Left cardiac atrium (tissue), 4 donors: Measurements from ENCODE around the gene KLHL26. TPM values are rescaled to one million over a fixed set of nuclear protein-coding genes. Genes with fewer than 3 reads are reported as not detected.
"Not testable (repeated sequence)": the region's sequence is repeated elsewhere in the genome, so short reads cannot be mapped to it uniquely, and the experiment has no call there.

Experiments used
- ATAC-seq, 2 donors: fragments of 200-7000 bp; cut with Tn5 transposase; one replicate each; pipeline ENCODE4 v1.9.1; 2020; ENCODE audit warnings: mild to moderate bottlenecking in 2 of 2, moderate library complexity in 2 of 2
- DNase-seq: peaks from one replicate; pipeline ENCODE4 v3.0.0-alpha.2; 2020
- intact Hi-C, 2 donors: fragments of 100-400 bp; cut with DNase I; formaldehyde crosslinking; loops; one replicate each; pipeline versions ENCODE4 v1.14.1 to v1.15.1; 2022 to 2023
- total RNA-seq, 2 donors: library from RNA; stranded (reverse); fragmentation: NEBNext Ultra II Directional; extraction: Animal tissue kit (Norgen Biotek cat#: 25700); gene quantifications; one replicate each; pipeline ENCODE4 v1.2.1, GENCODE V29; 2021
- donor health status: DM: no; HTN: yes; CAD: no.
- donor health status: DM: no; HTN: yes; CAD: no; lungs with severe emphysema.
- donor health status: DM: yes; HTN: yes; CAD: no.
- donor health status: Dilated cardiomyopathy.

KLHL26 gene
- total RNA-seq, 2 donors from 2014 or later: 7.8 to 10.2 TPM

- intact Hi-C loops: loop anchor here in 1 of 2 donors (5.0 kb wide), 1 partner anchor 249 kb away; no protein-coding TSS in a partner anchor
- DNase-seq (no peak), ATAC-seq (no peak)
These were observed 38.8 kb upstream of the KLHL26 start for GRCh38 chr19:18597809-18598660.

GRCh38 chr19:18599485-18599884 lies 37.3 kb upstream of the KLHL26 start:
- ATAC-seq: no peak
- DNase-seq: no peak
- intact Hi-C loops: loop anchor here in 1 of 2 donors (5.0 kb wide), 1 partner anchor 248 kb away; no protein-coding TSS in a partner anchor

- ATAC-seq, DNase-seq, intact Hi-C loops: not testable (repeated sequence)
These were observed 36.0 kb upstream of the KLHL26 start for GRCh38 chr19:18600692-18601397.

GRCh38 chr19:18601875-18602274 lies 35.0 kb upstream of the KLHL26 start:
- intact Hi-C loops: no loop called here
- DNase-seq (no peak), ATAC-seq (no peak)

GRCh38 chr19:18603255-18603957 lies 33.4 kb upstream of the KLHL26 start:
- ATAC-seq: peak; percentile 14 to 59
- intact Hi-C loops: no loop called here

GRCh38 chr19:18603958-18604819 lies 32.6 kb upstream of the KLHL26 start:
- ATAC-seq (peak; percentile 14 to 17), DNase-seq (no peak)
- intact Hi-C loops: no loop called here

More at GRCh38 chr19:18603255-18603957, 33.4 kb upstream of the KLHL26 start:
- no peak for DNase-seq

- intact Hi-C loops: no loop called here
These were observed 32.0 kb upstream of the KLHL26 start for GRCh38 chr19:18604820-18605159.

GRCh38 chr19:18605196-18605545 lies 31.7 kb upstream of the KLHL26 start:
- ATAC-seq (no peak), DNase-seq (no peak)
- intact Hi-C loops: no loop called here

More at GRCh38 chr19:18604820-18605159, 32.0 kb upstream of the KLHL26 start:
- DNase-seq: no peak
- ATAC-seq: no peak

GRCh38 chr19:18605546-18606280 lies 31.1 kb upstream of the KLHL26 start:
- no peak for DNase-seq
- intact Hi-C loops: no loop called here
- no peak for ATAC-seq

- ATAC-seq (peak in 1 of 2 donors; percentile 3), DNase-seq (no peak)
- intact Hi-C loops: no loop called here
These were observed 30.3 kb upstream of the KLHL26 start, which contains the start of gene CRLF1 for GRCh38 chr19:18606281-18607225. Gene CRLF1 (minus strand): TSS chr19:18606799. CDS start chr19:18606656, 143 bp downstream.

GRCh38 chr19:18607226-18608101 lies 29.4 kb upstream of the KLHL26 start:
- intact Hi-C loops: no loop called here
- DNase-seq (no peak), ATAC-seq (peak in 1 of 2 donors; percentile 5)

- intact Hi-C loops: no loop called here
- ATAC-seq: no peak
- DNase-seq: no peak
These were observed 28.6 kb upstream of the KLHL26 start for GRCh38 chr19:18608102-18608804.

GRCh38 chr19:18608805-18609716 lies 27.8 kb upstream of the KLHL26 start:
- DNase-seq (no peak), ATAC-seq (no peak)
- intact Hi-C loops: no loop called here

- ATAC-seq (no peak), DNase-seq (no peak)
- intact Hi-C loops: no loop called here
These were observed 27.1 kb upstream of the KLHL26 start for GRCh38 chr19:18609717-18610051.

GRCh38 chr19:18610245-18610555 lies 26.6 kb upstream of the KLHL26 start:
- intact Hi-C loops: no loop called here
- ATAC-seq (no peak), DNase-seq (no peak)
